Right kidney (tissue), 1 donor: ENCODE measurements around the gene RGS6.

Source experiments
- DNase-seq: peaks from one replicate; pipeline ENCODE4 v3.0.0-alpha.2; 2016

Gene RGS6

DNA sequence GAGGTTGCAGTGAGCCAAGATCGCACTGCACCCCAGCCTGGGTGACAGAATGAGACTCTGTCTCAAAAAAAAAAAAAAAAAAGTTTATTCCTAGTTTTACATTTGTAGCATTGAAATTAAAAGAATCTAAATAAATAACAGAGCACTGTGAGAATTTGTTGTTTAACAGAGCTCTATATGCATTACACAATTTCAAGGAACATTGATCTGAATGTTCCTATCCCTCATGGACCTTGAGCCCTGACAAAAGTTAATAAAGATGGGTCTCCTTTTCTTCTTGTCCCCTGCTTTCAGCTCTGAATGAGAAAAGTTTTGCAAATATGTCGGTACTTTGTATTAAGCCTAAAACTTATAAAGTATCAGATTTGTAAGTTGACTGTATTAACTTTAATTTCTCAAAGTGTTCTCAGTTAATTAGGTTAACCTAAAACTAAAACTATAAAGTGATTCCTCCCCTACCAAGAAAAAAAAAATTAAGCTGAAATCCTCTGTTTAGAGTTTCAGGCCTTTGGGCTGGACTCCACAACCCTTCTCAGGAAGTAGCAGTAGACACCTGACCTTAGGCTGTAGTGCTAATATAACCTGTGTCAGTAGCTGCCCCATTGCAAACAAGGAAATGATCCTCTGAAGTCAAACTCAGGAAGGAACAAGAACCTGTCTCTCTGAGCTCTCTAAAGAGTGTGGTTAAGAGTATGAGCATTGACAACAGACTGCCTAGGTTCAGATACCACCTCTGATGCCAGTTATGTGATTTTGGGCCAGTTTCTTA, 484.0 kb downstream of the RGS6 start:
- DNase-seq = no peak

DNA sequence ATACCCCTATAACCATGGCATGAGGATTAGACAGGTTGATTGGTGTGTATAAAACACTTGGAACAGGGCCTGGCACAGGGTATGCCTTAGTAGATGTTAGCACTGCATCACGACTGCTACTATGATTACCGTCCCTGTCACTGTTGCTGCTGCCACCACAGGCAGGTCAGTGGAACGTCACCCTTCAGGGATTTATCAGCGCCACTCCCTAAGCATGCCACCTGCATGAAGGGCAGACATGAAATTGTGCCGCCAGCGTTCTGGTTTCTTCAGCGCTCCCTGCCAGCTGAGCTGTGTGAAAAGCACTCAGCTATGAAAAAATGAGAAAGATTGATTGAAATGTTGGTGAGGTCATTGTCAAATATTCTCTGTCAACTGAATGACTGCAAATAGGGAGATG, 484.7 kb downstream of the RGS6 start:
- DNase-seq = no peak

DNA sequence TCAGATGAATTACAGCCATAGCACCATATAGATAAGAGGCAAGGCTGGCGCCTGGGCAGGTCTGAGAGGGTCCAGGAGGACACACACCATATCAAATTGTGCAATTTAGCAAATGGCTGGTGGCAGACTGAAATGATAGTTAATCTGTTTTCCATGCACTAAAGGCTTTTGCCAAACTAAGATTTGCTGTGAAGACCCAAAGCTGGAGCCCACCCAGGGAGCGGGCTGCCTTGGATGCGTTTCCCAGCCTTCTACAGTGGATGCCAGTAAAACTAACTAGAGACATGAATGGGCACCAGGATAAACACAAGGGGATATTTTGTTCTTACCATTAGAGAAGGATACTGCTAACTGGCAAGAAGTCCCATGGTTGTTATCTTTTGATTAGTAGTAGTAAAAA, 486.6 kb downstream of the RGS6 start:
- no peak for DNase-seq

DNA sequence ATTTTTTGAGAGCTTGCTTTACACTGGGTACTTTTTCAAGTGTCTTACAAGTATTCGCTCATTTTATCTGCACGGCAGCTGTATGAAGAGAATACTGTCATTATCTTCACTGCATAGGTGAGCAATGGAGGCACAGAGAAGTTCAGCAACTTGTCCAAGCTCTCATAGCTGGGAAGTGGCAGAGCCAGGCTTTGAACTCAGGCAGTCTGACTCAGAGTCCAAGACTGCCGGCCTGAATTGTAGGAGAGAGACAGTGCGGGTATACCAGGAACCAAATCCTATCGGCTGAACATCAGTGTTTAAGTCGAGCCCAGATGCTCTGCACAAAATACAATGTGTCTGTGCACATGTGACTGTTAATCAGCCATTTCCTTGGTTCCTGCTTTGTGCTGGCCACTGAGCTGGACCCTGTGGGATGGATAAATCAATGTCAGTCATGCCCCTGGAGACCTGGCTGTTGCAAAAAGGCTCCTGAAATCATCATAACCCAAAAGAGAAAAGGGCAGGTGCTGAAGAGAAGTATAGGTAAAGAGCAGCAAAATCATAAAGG, 487.1 kb downstream of the RGS6 start:
- DNase-seq = no peak

DNA sequence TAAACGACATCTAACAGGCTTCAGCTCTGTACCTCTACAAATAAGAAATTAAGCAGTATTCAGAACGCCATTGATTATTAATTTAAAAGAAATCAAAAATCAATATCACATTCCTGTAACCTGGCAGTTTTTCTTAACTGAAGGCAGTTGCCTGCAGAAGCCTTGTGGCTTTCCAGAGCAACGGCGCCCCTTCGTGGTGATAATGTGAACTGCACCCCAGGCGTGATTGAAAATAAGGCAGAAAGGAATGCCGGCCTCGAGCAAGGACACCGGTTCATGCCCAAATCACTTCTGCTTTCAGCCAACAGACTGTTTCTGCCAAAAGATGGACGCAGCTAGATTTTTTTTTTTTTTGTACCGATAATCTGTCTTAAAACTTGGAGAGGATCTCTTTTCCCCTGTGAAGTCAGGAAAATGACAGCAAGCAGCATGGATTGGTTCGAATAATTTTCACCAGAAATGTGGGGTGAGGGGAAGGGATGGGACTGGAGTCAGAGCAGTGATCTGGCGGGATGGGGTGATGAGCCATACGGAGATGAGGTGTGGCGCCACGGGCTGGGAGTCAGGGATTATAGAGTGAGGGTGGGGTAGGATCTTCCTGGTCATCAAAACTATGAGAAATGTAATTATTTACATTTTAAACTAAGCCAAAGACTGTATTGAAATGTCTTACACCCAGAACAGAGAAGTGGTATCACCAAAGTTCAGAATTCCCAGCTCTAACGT, 488.7 kb downstream of the RGS6 start:
- DNase-seq = peak; percentile 59

DNA sequence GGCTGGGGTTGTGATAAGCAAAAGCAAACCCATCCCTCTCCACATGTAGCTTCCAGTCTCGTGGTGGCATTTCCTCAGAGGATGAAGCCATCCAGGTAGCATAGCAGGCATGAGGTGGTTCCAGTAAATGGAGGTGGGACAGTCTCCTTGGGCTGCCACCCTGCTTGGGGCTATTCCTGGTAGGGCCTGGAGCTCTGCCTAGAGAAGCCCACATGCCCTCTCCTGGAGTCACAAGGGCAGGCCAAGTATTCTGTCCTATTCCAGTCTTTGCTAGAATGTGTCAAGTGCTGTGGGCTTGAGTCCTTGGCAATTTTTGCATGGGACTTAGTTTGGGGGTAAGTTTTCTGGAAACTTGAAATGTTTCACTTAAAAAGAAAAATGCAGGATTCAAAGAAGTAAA, 491.7 kb downstream of the RGS6 start:
- DNase-seq = no peak

DNA sequence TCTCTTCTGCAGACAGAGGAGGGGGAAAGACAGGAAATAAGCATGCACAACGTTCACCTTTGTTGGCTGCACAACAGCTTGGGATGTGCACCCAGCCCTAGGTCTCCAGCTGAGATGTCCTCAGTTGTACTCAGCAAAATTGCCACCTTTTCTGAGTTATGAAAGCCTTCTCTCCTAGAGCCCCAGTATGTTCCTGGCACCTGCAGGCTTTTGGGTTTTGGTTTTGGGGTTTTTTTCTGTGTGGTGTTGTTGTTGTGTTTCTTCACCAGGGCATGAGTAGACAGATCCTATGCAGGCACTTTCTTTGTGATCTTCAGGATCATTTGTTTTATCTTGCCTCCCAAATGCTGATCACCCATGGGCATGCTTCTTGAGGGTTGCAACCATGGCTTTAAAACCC, 498.2 kb downstream of the RGS6 start:
- DNase-seq = no peak

DNA sequence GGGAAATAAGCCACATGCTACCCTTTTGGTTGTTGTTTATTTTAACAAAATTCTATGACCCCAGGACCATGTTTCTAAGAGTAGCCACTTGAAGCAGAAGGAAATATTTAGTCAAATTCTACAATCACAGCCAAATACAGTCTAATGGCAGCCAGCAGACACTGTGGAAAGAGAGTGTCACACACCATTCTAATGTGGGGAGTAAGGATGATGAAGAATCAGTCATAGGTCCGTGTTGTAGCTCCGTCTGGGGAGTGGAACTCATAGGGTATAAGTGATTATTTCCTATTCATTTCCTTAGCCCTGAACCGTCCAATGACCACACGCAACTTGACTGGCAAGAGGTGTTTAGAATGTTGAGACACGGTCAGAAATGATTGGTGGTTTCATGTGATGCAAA, 500.5 kb downstream of the RGS6 start:
- DNase-seq = no peak

DNA sequence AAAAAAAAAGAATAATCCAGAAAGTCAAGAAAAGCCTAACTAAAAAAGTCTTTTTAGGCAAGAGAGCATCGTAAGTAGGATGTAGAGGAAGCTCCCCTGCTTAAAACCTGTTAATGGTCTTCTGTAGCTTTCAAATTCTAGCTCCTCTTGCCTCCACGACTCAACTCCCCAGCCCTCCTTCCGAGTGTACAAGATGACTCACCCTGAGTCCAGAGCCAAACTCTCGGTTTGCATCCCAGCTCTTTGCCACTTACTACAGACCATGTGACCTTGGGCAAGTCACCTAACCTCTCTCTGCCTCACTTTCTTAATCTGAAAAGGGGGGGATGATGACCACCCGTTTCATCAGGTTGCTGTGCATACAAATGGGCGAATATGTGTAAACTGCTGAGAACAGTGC, 501.3 kb downstream of the RGS6 start:
- DNase-seq = no peak

DNA sequence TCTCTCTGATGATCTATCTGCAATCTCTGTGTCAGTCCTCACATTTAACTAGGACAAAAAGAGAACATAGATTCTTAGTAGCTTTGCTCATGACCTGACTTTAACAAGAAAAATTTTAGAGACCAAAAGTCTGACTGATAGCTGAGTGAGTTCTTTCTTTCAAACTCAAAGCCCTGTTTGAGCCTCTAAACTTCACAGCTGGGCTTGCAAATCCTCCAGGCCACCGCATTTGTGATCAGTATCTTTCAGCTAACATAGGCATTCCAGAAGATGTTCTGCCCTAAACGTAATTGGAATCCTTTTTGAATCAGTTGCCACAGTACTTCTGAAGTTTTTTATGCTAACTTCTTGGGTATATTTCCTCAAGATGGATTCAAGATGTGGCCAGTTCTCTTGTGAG, 502.6 kb downstream of the RGS6 start:
- no peak for DNase-seq

DNA sequence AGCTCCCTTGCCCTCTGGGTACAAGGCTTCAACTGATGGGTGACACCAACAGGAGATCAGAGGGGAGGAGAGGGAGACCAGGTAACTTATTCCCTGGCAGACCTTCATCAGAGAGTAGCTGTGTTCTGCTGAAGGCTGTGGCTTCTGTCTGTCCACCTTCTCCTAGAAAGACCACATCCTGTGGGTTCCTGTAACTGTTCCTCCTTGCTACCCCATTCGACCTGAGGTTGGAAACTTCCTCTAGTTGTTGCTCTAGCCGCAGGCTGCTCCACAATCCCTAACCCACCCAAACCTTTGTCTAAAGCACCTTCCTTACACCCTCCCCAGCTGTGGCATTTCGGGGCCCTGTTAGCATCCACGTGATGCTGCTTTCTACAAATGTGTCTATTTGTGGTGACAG, 507.5 kb downstream of the RGS6 start:
- DNase-seq = no peak

DNA sequence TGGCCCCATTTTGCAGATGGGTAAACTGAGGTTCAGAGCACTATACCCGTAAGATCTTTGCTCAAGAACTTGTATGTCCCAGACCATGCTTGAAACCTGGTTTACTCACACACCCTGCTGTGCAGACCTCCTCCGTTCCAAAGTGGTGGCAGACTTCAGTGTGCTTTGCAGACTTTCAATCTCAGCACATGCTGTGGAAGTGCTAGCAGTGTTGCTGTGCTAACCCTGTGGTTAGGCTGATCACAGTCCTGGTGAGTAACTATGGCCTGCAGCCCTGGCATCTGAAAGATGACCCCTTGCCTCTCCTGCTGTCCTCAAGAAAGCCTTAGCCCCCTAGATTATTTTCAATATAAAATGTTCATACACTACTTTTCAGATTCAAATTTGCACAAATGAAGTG, 511.0 kb downstream of the RGS6 start:
- DNase-seq = no peak

DNA sequence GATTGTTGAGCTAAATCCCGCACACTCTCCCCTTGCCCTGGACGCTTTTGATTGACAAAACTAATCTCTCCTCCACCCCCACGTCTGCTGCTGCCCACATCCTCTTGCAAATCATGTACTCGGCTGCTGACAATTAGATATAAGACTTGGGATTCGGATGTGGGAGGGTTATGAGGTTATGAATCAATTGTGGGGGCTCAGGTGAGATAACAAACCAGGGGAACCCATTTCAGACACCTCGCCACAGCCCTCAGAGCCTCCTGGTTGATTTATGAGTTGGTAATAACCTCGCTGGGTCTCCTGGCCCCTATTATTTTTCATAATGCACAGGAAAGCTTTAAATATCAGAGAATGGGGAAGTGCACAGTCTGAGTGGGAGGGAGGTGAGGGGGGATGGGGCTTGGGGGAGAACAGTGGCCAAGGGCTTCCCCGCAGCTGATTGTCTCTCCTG, 511.8 kb downstream of the RGS6 start:
- DNase-seq = no peak

DNA sequence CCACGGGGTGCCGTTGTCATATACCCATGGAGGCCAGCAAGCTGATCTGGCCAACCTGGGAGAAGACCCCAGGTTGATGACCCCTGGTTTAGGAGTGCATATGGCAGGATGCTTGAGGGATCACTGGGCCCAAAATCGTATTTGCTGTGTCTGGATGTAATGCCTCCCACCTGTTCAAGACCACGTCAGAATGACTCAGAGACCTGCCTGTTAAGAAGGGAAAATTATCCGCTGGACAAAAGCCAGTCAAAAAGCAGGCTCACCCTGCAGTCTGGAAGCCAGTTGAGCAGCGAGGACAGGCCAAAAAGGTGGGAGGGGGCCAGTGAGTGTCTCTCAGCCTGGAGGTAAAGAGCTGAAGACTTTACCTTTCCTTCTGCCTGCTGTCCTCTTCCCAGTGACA, 512.5 kb downstream of the RGS6 start:
- DNase-seq = no peak

DNA sequence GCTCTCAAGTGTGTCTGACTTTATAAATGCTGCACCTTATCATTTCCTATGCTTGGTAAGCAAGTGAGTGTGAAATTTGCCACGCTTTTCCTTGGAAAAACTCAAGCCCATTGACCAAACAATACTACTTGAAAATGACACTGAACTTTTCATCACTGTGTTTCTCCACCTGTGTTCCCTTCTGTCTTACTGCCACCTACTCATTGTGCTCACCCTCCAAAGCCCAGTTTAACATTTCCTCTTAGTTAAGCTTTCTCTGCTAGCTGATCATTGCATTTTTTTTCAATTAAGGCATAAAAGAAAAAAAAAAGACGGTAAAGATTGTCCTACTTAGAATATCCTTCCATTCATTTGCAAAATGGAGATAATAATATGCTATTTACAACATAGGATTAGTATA, 516.0 kb downstream of the RGS6 start:
- no peak for DNase-seq

DNA sequence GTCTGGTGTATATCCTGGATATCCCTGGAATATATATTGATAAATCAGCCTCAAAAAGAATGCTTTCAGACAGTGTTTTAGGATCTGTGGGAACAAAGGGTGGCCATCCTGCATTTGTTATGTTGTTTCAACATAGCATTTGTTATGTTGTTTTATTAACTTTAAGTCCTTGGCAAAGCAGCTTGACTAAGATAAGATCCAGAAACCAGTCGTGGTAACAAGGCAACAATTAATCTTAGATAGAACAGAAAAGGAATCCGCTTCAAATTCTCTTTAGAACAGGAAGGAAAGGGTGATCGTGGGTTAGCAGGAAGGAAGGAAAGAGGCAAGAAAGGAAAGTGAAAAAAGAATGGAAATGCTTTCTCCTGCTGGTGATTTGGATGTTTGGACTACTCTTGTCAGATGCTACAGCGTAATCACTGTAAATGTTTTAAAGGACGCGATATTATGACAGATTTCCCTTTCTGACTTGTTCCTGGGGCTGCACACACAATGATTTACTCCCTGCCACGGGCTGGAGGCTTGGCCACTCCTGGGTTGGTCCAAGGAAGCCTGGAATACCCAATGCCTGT, 518.3 kb downstream of the RGS6 start:
- DNase-seq = no peak

DNA sequence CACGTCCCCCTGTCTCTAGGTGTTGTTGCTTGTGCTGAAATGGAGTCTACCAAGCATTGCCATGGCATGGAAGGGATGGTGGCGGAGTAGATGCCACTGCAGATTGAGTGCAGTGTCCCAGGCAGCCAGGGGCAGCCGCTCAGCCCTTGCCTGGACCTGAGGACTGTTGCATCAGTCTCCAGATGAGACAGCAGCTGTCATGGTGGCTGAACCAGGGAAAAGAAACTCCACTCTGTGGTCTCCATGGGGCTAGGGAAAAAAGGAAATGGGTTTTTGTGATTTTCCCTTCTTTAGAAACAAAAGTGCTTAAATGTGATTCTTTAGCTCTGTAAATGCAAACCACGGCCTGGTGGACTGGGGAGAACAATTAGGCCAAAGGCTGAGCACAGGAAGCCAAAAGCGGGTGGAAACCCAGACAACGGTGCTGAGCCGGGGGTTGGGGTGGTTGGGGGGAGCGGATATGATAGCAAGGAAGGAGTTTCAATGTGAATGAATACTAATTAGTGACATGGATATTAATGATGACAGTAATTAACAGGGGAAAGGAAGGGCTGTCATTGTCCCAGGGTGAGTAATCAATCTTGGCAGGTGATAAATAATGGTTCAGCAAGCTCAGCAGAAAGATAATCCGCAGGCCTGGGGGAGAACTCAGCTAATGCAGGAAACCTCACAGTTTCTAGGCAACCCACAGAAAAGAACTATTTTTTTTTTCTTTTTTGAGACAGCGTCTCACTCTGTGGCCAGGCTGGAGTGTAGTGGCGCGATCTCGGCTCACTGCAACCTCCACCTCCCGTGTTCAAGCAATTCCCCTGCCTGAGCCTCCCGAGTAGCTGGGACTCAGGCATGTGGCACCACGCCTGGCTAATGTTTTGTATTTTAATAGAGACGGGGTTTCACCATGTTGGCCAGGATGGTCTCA, 519.1 kb downstream of the RGS6 start:
- DNase-seq = peak; percentile 42

DNA sequence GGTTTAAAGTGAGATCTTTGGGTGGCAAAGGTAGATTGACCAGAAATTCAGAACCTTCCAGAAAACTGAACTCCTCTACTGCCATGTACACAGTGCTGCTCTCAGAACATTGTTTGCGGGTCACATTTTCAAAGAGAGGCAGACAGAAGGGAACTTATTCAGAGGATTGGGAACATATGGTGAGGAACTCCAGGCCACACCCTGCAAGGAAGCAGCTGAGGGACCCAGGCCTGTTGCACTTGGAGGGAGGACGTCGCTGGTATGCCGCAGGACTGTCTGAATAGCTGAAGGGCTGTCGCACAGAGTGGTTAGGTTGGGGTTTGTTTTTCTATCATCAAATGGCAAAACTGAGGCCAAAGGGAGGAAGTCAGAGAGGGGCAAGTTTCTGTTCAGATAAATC, 520.5 kb downstream of the RGS6 start:
- no peak for DNase-seq

DNA sequence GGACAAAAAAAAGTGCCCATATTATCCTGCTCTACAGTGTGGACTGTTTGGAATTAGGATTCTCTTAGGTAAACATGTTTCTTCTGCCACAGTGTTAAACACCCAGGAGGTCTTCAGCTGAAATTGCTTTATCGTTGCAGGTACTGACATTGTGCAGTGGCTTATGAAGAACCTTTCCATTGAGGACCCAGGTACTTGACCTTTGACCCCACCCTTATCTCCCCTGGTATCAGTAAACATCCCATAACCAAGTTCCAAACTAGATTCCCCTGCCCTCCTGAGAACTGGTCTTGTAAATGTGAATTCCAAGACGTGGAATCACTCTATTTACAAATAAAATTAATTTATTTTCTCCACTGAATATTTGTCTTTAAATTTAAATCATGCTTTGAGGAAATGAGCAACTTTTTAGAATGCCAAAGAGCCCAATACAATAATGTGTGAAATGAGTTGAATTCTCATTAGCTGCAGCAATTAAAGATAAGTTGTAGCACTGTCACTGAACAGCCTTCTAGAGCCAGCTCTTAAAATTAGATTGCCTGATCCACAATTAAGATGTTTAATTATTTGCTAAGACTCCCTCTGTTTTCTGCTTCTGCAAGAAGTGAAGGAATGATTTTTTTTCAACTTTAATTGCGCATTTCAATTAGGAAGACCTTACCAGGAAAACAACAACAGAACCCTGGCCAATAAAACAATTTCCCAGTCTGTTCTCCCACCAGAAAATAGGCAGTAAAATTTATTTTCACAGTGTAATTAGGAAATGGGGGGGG, 522.3 kb downstream of the RGS6 start:
- no peak for DNase-seq

DNA sequence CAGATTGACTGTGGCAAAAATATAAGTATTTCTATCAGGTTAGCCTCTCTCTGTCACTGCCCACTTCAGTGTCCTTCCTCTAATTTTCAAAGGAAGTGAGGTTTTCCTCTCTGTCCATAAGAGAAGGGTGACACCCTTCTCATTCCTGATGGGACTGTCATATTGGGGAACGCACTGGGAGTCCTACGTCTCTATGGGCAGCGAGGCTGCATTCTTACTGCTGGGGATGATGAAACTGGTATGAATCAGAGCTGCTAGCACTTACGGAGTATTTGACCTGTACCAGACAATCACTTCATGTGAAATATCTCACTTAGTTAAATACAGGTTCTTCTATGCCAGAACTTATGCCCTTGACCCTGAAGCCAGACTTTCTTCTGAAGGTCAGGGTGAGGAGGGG, 525.4 kb downstream of the RGS6 start:
- DNase-seq = no peak

DNA sequence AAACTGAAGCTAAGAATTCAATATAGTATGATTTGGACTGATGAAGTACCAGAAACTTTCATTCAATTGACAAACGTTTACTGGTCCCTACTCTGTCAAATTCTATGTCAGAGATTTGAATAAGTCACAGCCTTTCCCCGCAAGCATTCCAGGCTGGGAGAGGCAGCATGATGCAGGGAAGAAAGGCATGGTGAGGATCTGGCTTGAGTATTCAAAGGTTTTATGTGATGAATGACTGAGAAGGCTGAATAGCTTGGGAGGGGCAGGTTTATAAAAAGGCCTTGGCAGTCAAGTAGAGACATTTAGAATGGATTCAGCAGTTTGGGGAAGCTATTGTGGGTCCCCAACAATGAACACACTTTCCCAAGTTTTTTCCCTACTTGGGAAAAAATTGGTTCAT, 529.8 kb downstream of the RGS6 start:
- DNase-seq = no peak
